Measurements from ENCODE around the gene TENM3.

DNA sequence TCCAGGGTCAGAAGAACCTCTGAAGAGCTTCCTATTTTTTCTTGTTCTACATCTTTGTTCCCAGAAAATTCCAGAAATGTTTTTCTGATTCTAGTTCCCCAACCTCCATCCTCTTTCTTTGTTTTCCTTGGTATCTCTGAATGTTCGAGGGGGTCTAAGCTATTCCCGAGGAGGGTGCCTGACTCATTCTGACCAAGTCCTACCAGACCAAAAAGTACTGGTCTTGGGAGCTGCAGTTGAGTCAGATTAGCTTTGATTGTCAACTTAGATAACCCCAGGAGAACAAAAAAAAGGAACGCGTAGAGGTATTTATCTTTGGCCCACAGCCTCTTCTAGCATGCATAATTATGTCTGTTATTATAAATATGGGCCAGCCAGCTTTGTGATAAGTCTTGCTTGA, 12.1 kb upstream of the TENM3 start:
- TF ChIP-seq, protein P1, sequence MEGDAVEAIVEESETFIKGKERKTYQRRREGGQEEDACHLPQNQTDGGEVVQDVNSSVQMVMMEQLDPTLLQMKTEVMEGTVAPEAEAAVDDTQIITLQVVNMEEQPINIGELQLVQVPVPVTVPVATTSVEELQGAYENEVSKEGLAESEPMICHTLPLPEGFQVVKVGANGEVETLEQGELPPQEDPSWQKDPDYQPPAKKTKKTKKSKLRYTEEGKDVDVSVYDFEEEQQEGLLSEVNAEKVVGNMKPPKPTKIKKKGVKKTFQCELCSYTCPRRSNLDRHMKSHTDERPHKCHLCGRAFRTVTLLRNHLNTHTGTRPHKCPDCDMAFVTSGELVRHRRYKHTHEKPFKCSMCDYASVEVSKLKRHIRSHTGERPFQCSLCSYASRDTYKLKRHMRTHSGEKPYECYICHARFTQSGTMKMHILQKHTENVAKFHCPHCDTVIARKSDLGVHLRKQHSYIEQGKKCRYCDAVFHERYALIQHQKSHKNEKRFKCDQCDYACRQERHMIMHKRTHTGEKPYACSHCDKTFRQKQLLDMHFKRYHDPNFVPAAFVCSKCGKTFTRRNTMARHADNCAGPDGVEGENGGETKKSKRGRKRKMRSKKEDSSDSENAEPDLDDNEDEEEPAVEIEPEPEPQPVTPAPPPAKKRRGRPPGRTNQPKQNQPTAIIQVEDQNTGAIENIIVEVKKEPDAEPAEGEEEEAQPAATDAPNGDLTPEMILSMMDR (IDR thresholded peaks at IDR 0.05), result no peak
- TF ChIP-seq POLR2A (IDR thresholded peaks at IDR 0.05), result no peak

Measured in uterus (tissue), 2 donors.